ENCODE measurements around the gene KCNJ12.
"Not testable (repeated sequence)": the region's sequence is repeated elsewhere in the genome, so short reads cannot be mapped to it uniquely, and the experiment has no call there.

DNA sequence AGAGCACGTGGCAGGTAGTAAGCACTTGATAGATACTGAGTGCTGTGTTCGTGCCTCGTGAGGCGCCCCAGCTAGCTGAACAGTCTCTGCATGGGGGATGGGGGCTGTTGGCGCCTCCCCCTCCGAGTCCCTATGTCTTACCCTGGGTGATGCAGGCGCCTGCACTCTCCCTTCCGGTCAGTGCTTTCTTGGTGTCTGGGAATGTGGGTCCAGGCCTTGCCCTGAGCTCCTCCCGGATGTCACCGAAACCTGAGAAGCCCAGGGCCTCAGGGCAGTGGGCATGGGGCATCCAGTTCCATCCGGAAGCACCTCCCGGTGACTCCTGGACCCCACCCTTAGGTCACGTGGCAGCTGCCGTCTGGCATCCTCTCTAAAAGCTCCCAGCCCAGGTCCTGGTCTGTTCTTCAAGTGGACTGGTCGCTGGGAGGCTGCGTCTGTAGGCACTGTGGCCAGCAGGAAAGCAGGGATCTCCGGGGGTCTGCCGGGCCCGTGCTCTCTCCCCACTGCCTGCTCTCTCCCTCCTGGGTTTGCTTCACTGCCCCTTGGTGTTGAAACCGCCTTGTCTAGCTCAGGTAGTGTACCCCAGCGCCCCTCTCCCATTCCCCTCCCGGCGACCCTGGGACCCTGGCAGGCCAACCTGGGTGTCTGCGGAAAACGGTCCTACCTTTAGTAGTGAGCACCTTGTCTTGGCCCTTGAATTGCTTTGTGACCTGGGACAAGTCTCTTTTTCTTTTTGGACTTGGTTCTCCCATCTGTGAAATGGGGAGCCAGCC lies 34.9 kb downstream of the KCNJ12 start:
- TF ChIP-seq, protein P1, sequence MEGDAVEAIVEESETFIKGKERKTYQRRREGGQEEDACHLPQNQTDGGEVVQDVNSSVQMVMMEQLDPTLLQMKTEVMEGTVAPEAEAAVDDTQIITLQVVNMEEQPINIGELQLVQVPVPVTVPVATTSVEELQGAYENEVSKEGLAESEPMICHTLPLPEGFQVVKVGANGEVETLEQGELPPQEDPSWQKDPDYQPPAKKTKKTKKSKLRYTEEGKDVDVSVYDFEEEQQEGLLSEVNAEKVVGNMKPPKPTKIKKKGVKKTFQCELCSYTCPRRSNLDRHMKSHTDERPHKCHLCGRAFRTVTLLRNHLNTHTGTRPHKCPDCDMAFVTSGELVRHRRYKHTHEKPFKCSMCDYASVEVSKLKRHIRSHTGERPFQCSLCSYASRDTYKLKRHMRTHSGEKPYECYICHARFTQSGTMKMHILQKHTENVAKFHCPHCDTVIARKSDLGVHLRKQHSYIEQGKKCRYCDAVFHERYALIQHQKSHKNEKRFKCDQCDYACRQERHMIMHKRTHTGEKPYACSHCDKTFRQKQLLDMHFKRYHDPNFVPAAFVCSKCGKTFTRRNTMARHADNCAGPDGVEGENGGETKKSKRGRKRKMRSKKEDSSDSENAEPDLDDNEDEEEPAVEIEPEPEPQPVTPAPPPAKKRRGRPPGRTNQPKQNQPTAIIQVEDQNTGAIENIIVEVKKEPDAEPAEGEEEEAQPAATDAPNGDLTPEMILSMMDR (IDR thresholded peaks at IDR 0.05): not testable (repeated sequence)
- TF ChIP-seq POLR2A (IDR thresholded peaks at IDR 0.05): not testable (repeated sequence)
